Erythroblast (primary cell): ENCODE data around the gene PLPPR4.

ENCODE experiments used
- GATA1 ChIP-seq: IDR thresholded peaks from 2 replicates; pipeline ENCODE4 v1.6.1; 2011; ENCODE audit warnings: low read depth, mild to moderate bottlenecking, control low read depth, low read length, moderate library complexity
- POLR2A ChIP-seq: IDR thresholded peaks from 2 replicates; pipeline ENCODE4 v1.6.1; 2011; ENCODE audit warnings: mild to moderate bottlenecking, low read length

DNA sequence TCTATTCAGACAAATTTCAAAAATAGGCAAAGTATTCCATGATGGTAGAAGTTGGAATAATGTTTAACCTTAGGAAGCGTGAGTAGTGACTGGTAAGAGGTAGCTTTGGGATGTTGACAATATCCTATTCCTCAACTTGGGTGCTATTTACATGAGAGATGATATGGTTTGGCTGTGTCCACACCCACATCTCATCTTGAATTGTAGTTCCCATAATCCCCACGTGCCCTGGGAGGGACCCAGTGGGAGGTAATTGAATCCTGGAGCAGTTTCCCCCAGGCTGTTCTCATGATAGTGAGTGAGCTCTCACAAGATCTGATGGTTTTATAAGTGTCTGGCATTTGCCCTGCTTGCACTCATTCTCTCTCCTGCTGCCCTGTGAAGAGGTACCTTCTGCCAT lies 67.3 kb downstream of the PLPPR4 start:
- TF ChIP-seq POLR2A (no peak), GATA1 (no peak)
